DND-41 (cell line): ENCODE data around the gene IQCK.

Source experiments
- ATAC-seq: fragments of 200-7000 bp; cut with Tn5 transposase; 3 replicates; pipeline ENCODE4 v1.9.1; 2021; ENCODE audit warnings: low read depth; ENCODE audit not compliant: insufficient read depth
- DNase-seq: peaks from one replicate; pipeline ENCODE4 v3.0.0-alpha.2; 2020
- H2AFZ ChIP-seq: 2 replicates; pipeline ENCODE4 v1.6.0; 2012; ENCODE audit warnings: low read depth, low read length
- H3K27ac ChIP-seq: 2 replicates; pipeline ENCODE4 v1.5.1; 2012; ENCODE audit warnings: low read length, inconsistent platforms
- H3K27me3 ChIP-seq: fragments of 200-600 bp; sonication (generic); 2 replicates; pipeline ENCODE4 v1.6.0; 2012; ENCODE audit warnings: low read length, mild to moderate bottlenecking, inconsistent platforms; ENCODE audit not compliant: insufficient read depth, poor library complexity
- H3K36me3 ChIP-seq: 2 replicates; pipeline ENCODE4 v1.5.1; 2012; ENCODE audit warnings: low read length, inconsistent platforms; ENCODE audit not compliant: insufficient read depth
- H3K4me1 ChIP-seq: 2 replicates; pipeline ENCODE4 v1.5.1; 2012; ENCODE audit warnings: mild to moderate bottlenecking, low read length; ENCODE audit not compliant: insufficient read depth
- H3K4me2 ChIP-seq: 2 replicates; pipeline ENCODE4 v1.6.0; 2012; ENCODE audit warnings: mild to moderate bottlenecking, moderate library complexity, low read length, inconsistent platforms; ENCODE audit not compliant: insufficient read depth
- H3K4me3 ChIP-seq, 2 experiments: fragments of 200-600 bp in 1 of 2; shearing (Covaris generic) in 1 of 2; 2 replicates each; pipeline ENCODE4 v1.5.1; 2012 to 2016; ENCODE audit warnings: inconsistent platforms in 2 of 2, low read length in 2 of 2, mild to moderate bottlenecking in 2 of 2, low read depth in 1 of 2, moderate library complexity in 1 of 2
- H3K79me2 ChIP-seq: 2 replicates; pipeline ENCODE4 v1.6.0; 2012; ENCODE audit warnings: low read length, inconsistent platforms; ENCODE audit not compliant: insufficient read depth
- H3K9ac ChIP-seq: 2 replicates; pipeline ENCODE4 v1.6.0; 2012; ENCODE audit warnings: low read depth, mild to moderate bottlenecking, inconsistent platforms, low read length, moderate library complexity
- H3K9me3 ChIP-seq: 2 replicates; pipeline ENCODE4 v1.5.1; 2012; ENCODE audit warnings: low read length, moderate library complexity, mild to moderate bottlenecking, inconsistent platforms; ENCODE audit not compliant: insufficient read depth, severe bottlenecking
- H4K20me1 ChIP-seq: 2 replicates; pipeline ENCODE4 v1.6.0; 2012; ENCODE audit warnings: low read length; ENCODE audit not compliant: insufficient read depth
- EZH2 ChIP-seq: IDR thresholded peaks from 3 replicates; pipeline ENCODE4 v1.6.1; 2012; ENCODE audit warnings: borderline replicate concordance, low read depth, mild to moderate bottlenecking, moderate library complexity, low read length, inconsistent platforms; ENCODE audit not compliant: severe bottlenecking
- TF ChIP-seq, protein P1 (sequence below): IDR thresholded peaks from 2 replicates; pipeline ENCODE4 v1.5.1; 2012; ENCODE audit warnings: borderline replicate concordance, low read length, moderate library complexity, mild to moderate bottlenecking; ENCODE audit not compliant: poor library complexity, severe bottlenecking; ENCODE audit errors: extremely low read depth

IQCK gene

DNA sequence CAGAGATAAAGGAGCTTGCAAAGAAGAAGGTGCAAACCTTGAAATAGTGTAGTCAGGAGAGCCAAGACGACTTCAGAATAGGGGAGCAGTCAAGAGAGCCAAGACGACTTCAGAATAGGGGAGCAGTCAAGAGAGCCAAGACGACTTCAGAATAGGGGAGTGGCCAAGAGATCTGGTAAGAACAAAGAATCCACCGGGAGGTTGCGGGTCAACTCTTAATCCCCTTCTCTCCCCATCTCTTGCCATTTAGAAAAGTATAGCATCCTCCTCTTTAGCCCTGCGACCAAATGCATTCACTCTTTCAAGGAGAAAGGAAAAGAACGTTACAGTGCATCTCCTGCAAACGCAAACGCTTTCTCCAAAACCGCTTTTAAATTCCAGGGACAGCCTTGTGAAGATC, 757 bp upstream of the IQCK start:
- peaks cover 33% of the 10 kb centered on the region for H3K4me1 ChIP-seq
- DNase-seq: peak; percentile 9
- TF ChIP-seq, protein P1, sequence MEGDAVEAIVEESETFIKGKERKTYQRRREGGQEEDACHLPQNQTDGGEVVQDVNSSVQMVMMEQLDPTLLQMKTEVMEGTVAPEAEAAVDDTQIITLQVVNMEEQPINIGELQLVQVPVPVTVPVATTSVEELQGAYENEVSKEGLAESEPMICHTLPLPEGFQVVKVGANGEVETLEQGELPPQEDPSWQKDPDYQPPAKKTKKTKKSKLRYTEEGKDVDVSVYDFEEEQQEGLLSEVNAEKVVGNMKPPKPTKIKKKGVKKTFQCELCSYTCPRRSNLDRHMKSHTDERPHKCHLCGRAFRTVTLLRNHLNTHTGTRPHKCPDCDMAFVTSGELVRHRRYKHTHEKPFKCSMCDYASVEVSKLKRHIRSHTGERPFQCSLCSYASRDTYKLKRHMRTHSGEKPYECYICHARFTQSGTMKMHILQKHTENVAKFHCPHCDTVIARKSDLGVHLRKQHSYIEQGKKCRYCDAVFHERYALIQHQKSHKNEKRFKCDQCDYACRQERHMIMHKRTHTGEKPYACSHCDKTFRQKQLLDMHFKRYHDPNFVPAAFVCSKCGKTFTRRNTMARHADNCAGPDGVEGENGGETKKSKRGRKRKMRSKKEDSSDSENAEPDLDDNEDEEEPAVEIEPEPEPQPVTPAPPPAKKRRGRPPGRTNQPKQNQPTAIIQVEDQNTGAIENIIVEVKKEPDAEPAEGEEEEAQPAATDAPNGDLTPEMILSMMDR: no peak
- no peak for TF ChIP-seq EZH2
- no peak for ATAC-seq
- H3K4me3 ChIP-seq: peak overlapping the region; percentile 81 to 100
- peak overlapping the region; percentile 89 for H2AFZ ChIP-seq
- peak overlapping the region; percentile 94 for H3K9ac ChIP-seq
- H3K9me3 ChIP-seq: no peaks in the 10 kb centered on the region
- peak overlapping the region; percentile 89 for H3K27ac ChIP-seq
- H3K79me2 ChIP-seq: peaks cover 50% of the 10 kb centered on the region
- H3K36me3 ChIP-seq: peaks cover 36% of the 10 kb centered on the region
- peaks cover 27% of the 10 kb centered on the region for H4K20me1 ChIP-seq
- peak overlapping the region; percentile 80 for H3K4me2 ChIP-seq
- no peaks in the 10 kb centered on the region for H3K27me3 ChIP-seq

GRCh38 chr16:19718624-19718965, 524 bp downstream of the IQCK start:
- peak overlapping the region; percentile 80 for H3K4me2 ChIP-seq
- TF ChIP-seq, protein P1: no peak
- TF ChIP-seq EZH2: no peak
- ATAC-seq (no peak), DNase-seq (peak; percentile 11)
- peak overlapping the region; percentile 81 to 100 for H3K4me3 ChIP-seq
- peaks cover 43% of the 10 kb centered on the region for H3K79me2 ChIP-seq
- H3K27ac ChIP-seq: peak overlapping the region; percentile 1; the same call in 1 of the 2 replicates
- H3K9ac ChIP-seq: peak overlapping the region; percentile 94
- H3K9me3 ChIP-seq: no peaks in the 10 kb centered on the region
- peak overlapping the region; percentile 89 for H2AFZ ChIP-seq
- no peaks in the 10 kb centered on the region for H3K27me3 ChIP-seq
- peaks cover 20% of the 10 kb centered on the region; the same call in 1 of the 2 replicates for H4K20me1 ChIP-seq
- H3K36me3 ChIP-seq: peaks cover 23% of the 10 kb centered on the region
- H3K4me1 ChIP-seq: peaks cover 33% of the 10 kb centered on the region

- Histone ChIP-seq H3K4me2 (no peak overlapping the region), H3K4me1 (peaks cover 14% of the 10 kb centered on the region), H4K20me1 (no peaks in the 10 kb centered on the region), H3K27ac (no peak overlapping the region), H3K4me3 (no peak overlapping the region), H3K36me3 (no peaks in the 10 kb centered on the region; the same call in 1 of the 2 replicates), H3K27me3 (no peaks in the 10 kb centered on the region), H2AFZ (no peak overlapping the region), H3K9ac (no peak overlapping the region), H3K9me3 (no peaks in the 10 kb centered on the region), H3K79me2 (peaks cover 6% of the 10 kb centered on the region)
- ATAC-seq (no peak), DNase-seq (no peak)
- no peak for TF ChIP-seq EZH2
- TF ChIP-seq, protein P1: no peak
These were observed 4.3 kb downstream of the IQCK start for GRCh38 chr16:19722269-19722952.
